ENCODE measurements around the gene ERGIC1.
"Not testable (repeated sequence)": the region's sequence is repeated elsewhere in the genome, so short reads cannot be mapped to it uniquely, and the experiment has no call there.

The ERGIC1 gene

DNA sequence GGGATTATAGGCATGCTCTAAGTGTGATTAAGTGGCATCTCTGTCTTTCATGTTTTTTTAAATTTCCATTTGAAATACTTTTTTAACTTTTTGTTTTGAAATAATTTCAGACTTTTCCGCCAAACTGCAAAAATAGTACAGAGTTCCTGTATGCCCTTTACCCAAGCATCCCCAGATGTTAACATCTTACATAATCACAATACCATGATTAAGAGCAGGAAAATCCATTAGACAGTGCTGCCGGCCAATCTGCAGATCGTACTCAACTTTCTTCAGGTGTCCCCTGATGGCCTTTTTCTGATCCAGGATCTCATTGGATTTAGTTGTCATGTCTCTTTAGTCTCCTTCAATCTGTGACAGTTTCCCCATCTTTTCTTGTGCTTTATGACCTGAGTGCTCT lies 49.0 kb downstream of the ERGIC1 start:
- peak in 2 of 4 experiments; percentile 46 to 48 for DNase-seq

GRCh38 chr5:172885597-172886340 lies 51.7 kb downstream of the ERGIC1 start:
- DNase-seq, result peak; percentile 71 to 90 (median 82)

- DNase-seq, result peak in 3 of 4 experiments; percentile 35 to 40 (median 35)
These were observed 52.4 kb downstream of the ERGIC1 start for GRCh38 chr5:172886476-172886875.

DNA sequence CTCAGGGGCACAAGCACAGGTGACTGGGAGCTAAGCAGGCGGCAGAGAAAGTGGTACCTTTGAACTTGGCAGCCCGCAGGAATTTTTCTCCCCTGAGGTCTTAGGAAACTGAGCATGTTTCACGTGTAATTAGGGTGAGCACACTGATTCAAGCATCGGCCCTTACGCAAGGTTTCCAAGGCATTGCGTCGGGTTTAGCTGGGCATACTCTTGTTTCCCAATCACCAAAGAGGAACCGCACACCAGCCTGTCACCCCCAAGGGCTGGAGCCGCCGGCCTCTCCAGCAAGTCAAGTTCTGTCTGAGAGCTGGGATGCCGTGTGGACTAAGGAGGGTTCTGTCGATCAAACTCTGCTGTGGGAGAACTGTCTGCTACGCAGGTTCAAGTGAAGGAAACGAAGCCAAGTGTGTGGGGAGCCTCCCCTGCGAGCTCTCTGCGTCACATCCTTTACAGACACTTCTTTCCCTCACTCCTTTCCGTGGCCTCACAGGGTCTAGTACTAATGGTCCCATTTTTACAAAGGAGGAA lies 53.0 kb downstream of the ERGIC1 start:
- DNase-seq, result peak; percentile 98 to 100 (median 98)

DNA sequence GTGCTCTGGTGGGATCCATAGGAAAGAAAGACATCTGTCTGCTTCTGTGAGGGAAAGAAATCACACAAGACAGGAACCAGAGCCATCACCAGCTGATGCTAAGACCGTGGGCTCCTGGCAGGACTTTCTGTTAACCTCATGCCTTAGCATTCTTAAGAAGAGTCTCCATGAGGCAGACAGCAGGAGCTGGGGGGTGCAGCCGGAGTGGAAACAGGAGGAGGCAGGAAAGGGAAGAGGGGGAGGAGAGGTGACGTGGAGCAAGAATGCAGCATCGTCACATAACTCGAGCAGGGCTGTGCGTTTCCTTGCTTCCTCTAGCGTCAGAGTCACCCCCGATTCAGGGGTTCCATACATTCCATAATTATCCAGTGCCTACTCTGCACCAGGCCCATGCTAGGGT lies 53.6 kb downstream of the ERGIC1 start:
- DNase-seq, result peak; percentile 87 to 94 (median 90)

DNA sequence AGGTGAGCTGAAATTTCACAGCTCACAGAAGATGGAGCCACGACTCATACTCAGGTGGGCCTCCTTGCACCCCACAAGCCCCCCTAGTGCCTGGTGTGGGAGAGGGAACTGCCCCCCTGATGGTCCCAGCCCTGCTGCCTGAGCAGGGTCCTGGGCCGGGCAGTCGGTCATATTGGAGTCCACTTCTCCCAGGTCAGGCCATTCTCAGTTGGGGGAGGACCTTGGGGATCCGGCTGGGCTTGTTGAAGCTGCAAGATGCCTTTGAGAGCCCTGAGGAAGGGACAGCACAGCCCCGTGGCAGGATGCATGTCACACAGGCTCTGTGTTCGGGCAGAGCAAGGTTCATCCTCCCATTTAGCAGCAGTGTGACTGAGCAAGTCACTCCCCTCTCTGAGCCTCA lies 56.6 kb downstream of the ERGIC1 start:
- no peak for DNase-seq

GRCh38 chr5:172891716-172892421 lies 57.8 kb downstream of the ERGIC1 start:
- no peak for DNase-seq

DNA sequence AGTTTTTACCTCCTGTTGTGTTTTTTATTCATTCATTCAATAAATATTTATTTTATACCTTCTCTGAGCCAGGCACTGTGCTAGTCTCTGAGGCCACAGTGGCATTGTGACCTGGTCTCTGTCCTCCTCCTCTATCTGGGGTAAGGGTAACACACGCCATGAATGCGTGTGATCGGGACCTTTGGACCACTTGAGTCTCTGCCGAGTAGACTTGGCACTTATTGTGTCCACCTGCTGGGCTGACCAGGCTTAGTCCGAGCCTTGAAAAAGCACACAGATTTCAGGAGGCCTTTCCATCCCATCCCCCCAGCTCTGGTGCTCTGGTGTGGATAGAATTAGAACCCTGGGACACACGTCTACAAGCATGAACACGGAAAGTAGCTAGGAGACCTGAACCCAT lies 58.7 kb downstream of the ERGIC1 start:
- DNase-seq, result no peak

DNA sequence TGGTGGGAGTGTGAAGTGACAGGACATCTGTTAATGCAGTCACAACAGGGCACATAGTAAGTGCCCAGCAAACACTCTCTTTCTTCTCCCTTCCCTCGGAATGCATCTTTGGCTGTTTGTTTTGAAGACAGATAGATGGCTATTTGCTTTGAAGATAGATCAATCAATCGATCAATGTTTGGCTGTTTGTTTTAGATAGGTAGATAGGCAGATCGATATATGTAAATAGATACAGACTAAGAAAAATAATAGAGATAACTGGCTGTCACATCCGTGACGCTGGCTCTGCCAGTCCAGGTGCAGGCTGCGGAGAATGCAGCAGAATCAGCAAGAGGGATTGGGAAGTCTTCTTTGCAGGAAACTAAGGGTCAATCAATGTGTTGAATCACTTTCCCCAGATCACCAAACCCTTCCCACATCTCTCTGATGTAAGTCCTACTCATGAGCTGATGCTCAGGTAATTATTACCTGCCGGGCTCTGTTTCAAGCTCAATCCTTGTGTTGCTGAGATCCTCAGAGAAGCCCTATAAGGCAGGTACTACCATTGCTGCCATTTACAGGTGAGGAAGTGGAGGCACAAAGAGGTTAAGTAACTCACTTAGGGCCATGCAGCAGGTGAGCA lies 60.8 kb downstream of the ERGIC1 start:
- DNase-seq, result no peak

GRCh38 chr5:172895549-172895948 lies 61.5 kb downstream of the ERGIC1 start:
- DNase-seq, result peak in 2 of 4 experiments; percentile 38 to 49

- DNase-seq, result no peak
These were observed 62.4 kb downstream of the ERGIC1 start for GRCh38 chr5:172896465-172896864.

DNA sequence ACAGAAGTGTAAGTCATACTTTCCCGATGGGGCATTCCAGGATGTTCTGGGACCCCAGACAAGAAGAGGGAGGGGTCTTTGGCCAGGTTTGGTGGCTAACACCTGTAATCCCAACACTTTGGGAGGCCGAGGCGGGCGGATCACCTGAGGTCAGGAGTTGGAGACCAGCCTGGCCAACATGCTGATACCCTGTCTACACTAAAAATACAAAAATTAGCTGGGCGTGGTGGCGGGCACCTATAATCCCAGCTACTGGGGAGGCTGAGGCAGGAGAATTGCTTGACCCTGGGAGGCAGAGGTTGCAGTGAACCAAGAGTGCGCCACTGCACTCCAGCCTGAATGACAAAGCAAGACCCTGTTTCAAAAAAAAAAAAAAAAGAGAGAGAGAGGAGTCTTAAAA lies 63.0 kb downstream of the ERGIC1 start:
- not testable (repeated sequence) for DNase-seq

DNA sequence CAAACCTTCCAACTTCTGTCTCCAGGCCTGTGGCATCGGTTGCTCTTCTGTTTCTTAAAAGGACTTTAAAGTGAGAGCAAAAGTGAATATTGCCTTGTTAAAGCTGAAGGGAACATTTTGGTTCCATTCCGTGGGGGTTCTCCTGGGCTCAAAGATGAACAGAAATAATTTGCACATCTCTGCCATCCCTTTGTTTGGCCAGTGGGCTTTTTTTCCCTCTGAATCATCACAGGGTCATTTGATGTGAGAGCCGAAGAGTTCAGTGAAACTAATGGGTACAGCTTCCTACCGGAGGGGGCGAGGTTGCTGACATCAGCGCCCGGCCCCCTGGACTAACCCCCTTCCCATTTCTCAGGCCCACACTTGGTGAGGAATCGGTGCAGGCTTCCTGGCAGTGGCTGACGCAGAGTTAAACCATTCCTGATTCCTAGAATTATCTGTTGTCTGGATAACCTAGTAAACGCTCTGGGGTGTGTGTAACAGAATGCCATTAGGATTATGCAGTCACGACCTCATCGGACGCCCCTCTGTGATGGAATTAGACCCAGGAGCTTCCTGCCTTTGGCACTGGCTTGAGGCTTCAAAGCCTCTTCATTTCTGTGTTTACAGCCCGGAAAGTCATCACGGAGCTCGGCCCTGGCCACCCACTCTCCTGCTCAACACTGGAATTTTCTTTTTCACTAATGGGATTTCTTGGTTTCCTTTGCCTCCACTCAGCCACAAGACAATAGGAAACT lies 63.6 kb downstream of the ERGIC1 start:
- DNase-seq, result no peak

GRCh38 chr5:172898218-172898842 lies 64.3 kb downstream of the ERGIC1 start:
- no peak for DNase-seq

GRCh38 chr5:172898843-172899369 lies 64.9 kb downstream of the ERGIC1 start:
- DNase-seq, result no peak

GRCh38 chr5:172899436-172899835 lies 65.4 kb downstream of the ERGIC1 start:
- DNase-seq, result no peak

DNA sequence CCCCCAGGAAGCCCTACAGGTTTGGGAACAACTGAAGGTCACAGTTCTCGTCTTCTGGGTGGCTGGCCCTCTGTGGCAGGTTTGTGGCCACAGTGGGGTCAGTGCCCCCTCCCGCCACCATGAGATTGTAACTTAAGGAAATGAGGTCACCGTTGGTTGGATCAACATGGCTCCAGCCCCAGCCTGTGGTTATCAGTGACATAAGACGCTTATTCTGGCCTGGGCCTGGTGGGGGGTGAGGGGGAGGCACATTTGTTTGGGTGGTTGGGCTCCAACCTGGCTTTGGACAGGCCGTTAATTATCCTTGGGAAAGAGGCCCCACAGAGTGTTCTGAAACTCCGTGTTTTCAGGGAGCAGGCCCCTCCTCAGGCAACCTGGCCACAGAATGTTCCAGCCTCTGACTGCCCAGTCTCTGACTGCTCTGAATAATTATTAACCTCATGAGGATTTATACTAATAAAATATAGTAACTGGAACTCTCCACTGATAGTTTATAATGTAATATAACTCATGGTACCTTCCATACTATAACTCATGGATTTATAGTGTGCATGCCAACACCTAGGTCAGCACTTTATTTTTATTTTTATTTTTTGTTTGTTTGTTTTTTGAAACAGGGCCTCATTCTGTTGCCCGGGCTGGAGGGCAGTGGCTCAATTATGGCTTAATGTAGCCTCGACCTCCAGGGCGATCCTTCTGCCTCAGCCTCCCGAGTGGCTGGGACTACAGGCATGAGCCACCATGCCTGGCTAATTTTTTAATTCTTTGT lies 67.1 kb downstream of the ERGIC1 start:
- peak in 2 of 4 experiments; percentile 22 to 41 for DNase-seq

DNA sequence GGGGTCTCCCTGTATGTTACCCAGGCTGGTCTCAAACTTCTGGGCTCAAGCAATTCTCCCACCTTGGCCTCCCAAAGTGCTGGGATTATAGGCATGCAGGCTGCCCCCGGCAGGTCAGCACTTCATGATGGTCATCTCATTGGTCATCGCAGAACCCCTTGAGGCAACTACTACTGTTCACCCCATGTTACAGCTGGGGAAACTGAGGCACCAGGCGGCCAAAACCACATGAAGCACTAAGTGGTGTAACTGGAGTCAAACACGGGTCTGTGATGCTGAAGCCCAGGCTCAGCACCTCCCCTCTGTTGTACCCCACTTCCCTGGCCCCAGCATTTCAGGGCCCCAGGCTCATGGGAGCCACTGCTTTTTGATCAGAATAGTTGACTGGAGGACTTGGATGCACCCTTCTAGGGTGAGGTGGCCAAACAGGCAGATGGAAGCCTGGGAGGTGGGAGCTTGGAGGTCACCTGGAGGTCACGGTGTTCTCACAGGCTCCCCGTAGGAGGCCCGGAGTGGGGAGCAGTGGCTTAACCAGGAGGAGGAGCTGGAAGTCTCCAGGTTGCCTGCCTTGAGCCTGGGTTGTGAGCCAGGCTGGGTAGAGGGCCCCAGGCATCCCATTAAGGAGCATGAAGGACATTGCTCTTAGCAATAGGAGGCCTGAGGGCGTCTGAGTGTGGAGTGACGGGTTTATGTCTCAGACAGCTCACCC lies 67.9 kb downstream of the ERGIC1 start:
- DNase-seq, result no peak

- DNase-seq, result no peak
These were observed 68.7 kb downstream of the ERGIC1 start for GRCh38 chr5:172902497-172903472.
